Measurements from ENCODE around the gene HMG20A. TPM values are rescaled to one million over a fixed set of nuclear protein-coding genes. Genes with fewer than 3 reads are reported as not detected.

HMG20A gene
- total RNA-seq, 3 donors from 2014 or later (not counting 1 experiment from before 2014, with no cell fraction given), result 48.4 to 71.0 (median 53.9) TPM

GRCh38 chr15:77474310-77474988, 53.8 kb downstream of the HMG20A start:
- no peak overlapping the region for H3K4me3 Mint-ChIP-seq
- H3K4me1 Mint-ChIP-seq, result no peaks in the 10 kb centered on the region
- no peaks in the 10 kb centered on the region for H3K27me3 ChIP-seq (ENCODE audit: control insufficient read depth, insufficient read depth, low read length)
- WGBS (ENCODE audit: insufficient coverage), result 96% methylated on average over 2 of the region's 3 CpGs
- no peak overlapping the region for H3K27ac Mint-ChIP-seq
- peaks cover 35% of the 10 kb centered on the region for H3K36me3 Mint-ChIP-seq
- H3K9me3 Mint-ChIP-seq, result no peaks in the 10 kb centered on the region
- no peak for TF ChIP-seq CTCF (IDR thresholded peaks at IDR 0.05)
- DNase-seq (no peak), ATAC-seq (no peak)
- no peaks in the 10 kb centered on the region for H3K4me1 ChIP-seq (ENCODE audit: control insufficient read depth, insufficient read depth, low read length)
- no peak overlapping the region for H3K4me3 ChIP-seq (ENCODE audit: low read length)
- H3K9me3 ChIP-seq (ENCODE audit: control insufficient read depth, insufficient read depth, low read length), result no peaks in the 10 kb centered on the region
- intact Hi-C loops (cut with micrococcal nuclease), result no loop called here
- H3K36me3 ChIP-seq (ENCODE audit: control insufficient read depth, insufficient read depth, low read length), result peaks cover 61% of the 10 kb centered on the region
- no peak overlapping the region for H3K27ac ChIP-seq (ENCODE audit: low read length)
- no peaks in the 10 kb centered on the region for H3K27me3 Mint-ChIP-seq (ENCODE audit: low read depth in 2 of 2)

- no peaks in the 10 kb centered on the region for H3K4me1 ChIP-seq (ENCODE audit: control insufficient read depth, insufficient read depth, low read length)
- H3K9me3 ChIP-seq (ENCODE audit: control insufficient read depth, insufficient read depth, low read length), result no peaks in the 10 kb centered on the region
- no peaks in the 10 kb centered on the region for H3K9me3 Mint-ChIP-seq
- no peaks in the 10 kb centered on the region for H3K27me3 ChIP-seq (ENCODE audit: control insufficient read depth, insufficient read depth, low read length)
- ATAC-seq (no peak), DNase-seq (no peak)
- H3K27me3 Mint-ChIP-seq (ENCODE audit: low read depth in 2 of 2), result no peaks in the 10 kb centered on the region
- H3K4me3 ChIP-seq (ENCODE audit: low read length), result no peak overlapping the region
- H3K27ac ChIP-seq (ENCODE audit: low read length), result no peak overlapping the region
- H3K36me3 ChIP-seq (ENCODE audit: control insufficient read depth, insufficient read depth, low read length), result peaks cover 64% of the 10 kb centered on the region
- H3K27ac Mint-ChIP-seq, result no peak overlapping the region
- peaks cover 35% of the 10 kb centered on the region for H3K36me3 Mint-ChIP-seq
- intact Hi-C loops (cut with micrococcal nuclease), result no loop called here
- 91% methylated on average over 2 of the region's 2 CpGs for WGBS (ENCODE audit: insufficient coverage)
- H3K4me3 Mint-ChIP-seq, result no peak overlapping the region
- H3K4me1 Mint-ChIP-seq, result no peaks in the 10 kb centered on the region
- no peak for TF ChIP-seq CTCF (IDR thresholded peaks at IDR 0.05)
These were observed 54.3 kb downstream of the HMG20A start for GRCh38 chr15:77475001-77475400.

- peaks cover 35% of the 10 kb centered on the region for H3K36me3 Mint-ChIP-seq
- intact Hi-C loops (cut with micrococcal nuclease), result no loop called here
- H3K36me3 ChIP-seq (ENCODE audit: control insufficient read depth, insufficient read depth, low read length), result peaks cover 62% of the 10 kb centered on the region
These were observed 55.2 kb downstream of the HMG20A start for GRCh38 chr15:77475898-77476297.

More at GRCh38 chr15:77475898-77476297, 55.2 kb downstream of the HMG20A start:
- H3K4me1 Mint-ChIP-seq, result no peaks in the 10 kb centered on the region
- H3K4me3 Mint-ChIP-seq, result no peak overlapping the region
- TF ChIP-seq CTCF (IDR thresholded peaks at IDR 0.05), result no peak
- H3K27me3 Mint-ChIP-seq (ENCODE audit: low read depth in 2 of 2), result no peaks in the 10 kb centered on the region
- Histone ChIP-seq H3K4me3 (ENCODE audit: low read length) (no peak overlapping the region), H3K9me3 (ENCODE audit: control insufficient read depth, insufficient read depth, low read length) (no peaks in the 10 kb centered on the region), H3K4me1 (ENCODE audit: control insufficient read depth, insufficient read depth, low read length) (no peaks in the 10 kb centered on the region), H3K27me3 (ENCODE audit: control insufficient read depth, insufficient read depth, low read length) (no peaks in the 10 kb centered on the region), H3K27ac (ENCODE audit: low read length) (no peak overlapping the region)
- no peak for ATAC-seq
- no peak for DNase-seq
- no peaks in the 10 kb centered on the region for H3K9me3 Mint-ChIP-seq
- H3K27ac Mint-ChIP-seq, result no peak overlapping the region
- WGBS (ENCODE audit: insufficient coverage), result 99% methylated on average over 5 of the region's 5 CpGs

Measured in natural killer cell (primary cell).